Stimulated activated CD4-positive, alpha-beta T cell treated with anti-CD3 and anti-CD28 coated beads, Interleukin-4, amount 100 ng/mL, for 1 hour (primary cell): ENCODE results near the gene UGT1A8.

Experiments
- DNase-seq: peaks from one replicate; pipeline ENCODE4 v3.0.0-alpha.2; 2020

UGT1A8 gene

DNA sequence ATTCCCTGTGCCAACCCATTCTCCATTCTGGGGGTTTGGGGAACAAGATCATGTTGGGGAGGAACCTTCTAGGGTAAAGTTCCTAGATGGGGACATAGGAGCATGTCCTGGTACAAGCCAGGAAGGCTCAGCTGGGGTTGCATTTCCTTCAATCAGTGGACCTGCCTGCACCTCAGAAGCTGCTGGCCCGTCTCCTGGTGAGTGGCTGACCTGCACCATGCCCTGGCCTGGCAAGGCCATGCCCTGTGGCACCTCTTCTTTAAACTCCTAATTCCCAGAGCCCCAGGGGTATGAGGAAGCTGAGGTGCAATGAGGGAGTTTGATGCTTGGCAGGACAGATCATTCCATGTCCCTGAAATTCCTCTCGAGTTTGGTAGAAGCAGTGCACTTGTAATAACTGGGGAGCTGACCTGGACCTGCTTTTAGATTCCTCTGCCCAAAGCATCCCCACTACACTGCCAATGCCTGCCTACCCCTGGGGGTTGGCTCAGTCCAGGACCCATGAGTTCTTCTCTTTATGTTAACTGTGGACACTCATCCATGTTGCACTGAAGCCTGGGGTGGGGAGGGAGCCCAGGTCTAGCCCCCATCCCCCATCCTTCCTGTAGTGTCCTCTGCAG, 186.0 kb downstream of the UGT1A8 start:
- DNase-seq, result no peak

DNA sequence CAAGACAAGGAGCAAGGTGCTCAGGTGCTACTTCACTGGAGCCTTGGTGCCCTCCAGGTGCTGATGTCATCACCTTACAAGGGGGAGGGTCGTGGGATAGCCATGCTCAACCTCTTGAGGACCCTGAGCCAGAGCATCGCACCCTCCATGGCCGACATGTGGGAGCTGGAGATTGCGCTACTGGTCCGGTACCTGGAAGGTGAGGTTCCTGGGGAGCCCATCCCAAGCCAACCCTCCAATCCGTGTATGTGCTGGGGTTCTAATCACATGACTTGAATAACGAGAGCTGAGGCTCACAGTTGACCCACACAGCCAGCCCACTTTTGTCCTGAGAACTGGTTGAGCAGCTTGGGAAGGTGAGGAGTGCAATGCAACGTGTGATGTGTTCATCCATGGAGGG, 186.6 kb downstream of the UGT1A8 start:
- DNase-seq, result no peak

DNA sequence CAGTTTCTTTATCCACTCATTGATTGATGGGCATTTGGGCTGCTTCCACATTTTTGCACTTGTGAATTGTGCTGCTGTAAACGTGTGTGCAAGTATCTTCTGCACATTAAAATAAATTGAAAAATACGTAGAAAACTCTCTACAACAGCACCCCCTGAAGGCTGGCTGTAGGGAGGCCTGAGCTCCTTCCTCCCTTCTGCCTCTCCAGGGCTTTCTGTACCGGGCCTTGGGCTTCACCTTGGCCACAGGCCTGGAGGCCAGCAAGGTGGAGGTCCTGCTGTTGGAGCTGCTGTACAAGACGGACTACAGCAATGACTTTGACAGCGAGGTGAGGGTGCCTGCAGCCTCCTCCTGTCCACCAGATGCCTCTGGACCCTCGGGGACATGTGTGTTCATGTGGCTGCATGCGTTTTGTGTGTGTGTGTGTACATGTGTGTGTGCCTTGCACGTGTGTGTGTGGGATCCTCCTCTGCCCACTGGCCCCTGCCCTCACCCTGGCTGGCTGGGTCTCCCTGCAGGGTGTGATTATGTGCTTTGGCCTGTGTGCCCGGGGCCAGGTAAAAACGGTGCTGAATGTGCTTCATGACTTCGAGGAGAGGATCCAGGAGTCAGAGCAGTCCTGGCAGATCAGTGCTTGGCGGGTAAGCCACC, 189.9 kb downstream of the UGT1A8 start:
- DNase-seq, result no peak

DNA sequence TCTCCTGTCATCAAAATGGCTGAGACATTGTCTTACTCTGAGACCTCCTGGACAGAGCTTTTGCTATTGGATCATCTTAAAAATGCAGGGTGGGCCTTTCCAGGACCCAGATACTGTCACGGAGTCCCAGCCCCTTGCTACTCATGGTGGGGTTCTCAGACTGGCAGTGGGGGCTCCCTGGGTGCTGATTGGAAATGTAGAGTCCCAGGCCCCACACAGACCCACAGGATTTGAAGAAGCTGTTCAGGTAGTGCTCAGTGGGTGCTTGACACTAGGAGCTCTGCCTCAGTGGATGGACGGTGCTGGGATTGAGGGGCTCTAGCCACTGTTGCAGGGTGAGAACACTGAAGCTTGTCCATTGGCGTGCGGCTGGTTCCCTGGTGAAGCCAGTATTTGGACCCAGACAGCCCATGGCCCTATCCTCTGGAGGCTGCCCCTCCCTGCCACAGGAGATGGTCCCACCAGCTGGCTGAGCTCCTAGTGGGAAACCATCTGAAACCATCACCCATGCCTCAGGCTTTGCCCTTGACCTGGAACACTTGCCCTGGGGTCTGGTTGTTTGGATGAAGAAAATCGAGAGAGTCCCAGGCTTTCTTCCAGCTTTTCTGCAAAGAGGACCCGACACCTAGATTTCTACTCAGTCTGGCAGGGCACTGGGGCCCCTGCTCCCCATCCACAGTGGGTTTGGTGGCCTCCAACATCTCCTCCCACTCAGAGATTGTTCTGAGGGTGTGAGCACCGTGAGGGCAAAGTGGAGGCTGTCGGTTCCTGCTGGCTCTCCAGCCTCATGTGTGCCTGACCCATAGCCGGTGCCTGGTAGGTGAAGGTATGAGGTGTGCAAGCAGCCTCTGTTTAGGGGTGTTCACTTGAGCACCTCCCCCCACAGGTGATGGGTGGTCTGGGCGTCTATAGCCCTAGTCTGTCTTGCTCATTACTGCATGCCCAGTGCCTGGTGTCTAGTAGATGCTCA, 190.8 kb downstream of the UGT1A8 start:
- DNase-seq, result no peak

DNA sequence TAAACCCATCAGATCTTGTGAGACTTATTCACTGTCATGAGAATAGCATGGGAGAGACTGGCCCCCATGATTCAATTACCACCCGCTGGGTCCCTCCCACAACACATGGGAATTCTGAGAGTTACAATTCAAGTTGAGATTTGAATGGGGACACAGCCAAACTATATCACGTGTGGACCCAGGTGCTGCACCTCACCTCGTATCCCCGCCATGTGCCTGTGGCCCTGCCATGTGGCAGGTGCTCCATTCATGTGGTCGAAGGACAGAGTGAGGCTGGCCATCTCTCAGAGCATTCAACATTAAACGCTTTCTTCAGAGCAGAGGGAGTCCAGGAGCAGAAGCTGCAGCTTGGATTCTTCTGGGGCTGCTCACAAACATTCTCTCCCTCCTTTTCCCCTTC, 193.0 kb downstream of the UGT1A8 start:
- no peak for DNase-seq

DNA sequence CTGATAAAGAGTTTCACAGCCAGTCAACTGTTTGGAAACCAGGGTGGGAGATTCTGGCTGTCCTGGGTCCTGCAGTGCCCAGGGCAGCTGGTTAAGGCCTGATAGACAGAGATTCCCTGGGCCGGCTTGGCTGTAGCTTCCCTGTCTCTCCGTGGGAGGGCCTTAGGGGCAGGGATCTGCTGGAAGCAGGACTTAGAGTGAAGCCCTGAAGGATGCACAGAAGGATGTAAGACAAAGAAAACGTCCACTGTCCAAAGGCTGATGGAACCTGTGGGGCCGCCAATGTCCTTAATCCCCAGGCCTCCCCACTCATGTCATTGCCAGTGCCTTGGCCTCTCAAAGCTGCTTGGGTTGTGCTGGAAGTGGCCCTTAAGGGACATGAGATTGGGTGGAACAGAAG, 193.7 kb downstream of the UGT1A8 start:
- no peak for DNase-seq

DNA sequence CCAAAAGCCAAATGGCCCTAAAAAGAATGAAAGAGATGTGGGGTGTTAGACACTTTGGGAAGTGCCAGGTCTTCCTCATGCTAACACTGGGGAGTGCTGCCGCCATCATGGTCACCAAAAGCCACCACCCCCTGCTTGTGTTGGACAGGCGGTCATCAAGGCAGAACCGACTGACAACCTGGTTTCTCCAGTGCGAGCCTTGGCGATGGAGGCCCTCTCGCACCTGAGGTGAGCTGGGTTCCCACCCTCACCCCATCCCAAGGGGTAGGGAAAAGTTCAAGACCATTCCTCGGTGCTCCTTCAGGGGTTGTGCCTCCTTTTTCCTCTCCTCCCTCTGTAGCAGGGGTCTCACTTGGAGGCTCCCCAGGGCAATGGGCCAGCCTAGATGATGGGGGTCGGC, 194.3 kb downstream of the UGT1A8 start:
- DNase-seq, result no peak

DNA sequence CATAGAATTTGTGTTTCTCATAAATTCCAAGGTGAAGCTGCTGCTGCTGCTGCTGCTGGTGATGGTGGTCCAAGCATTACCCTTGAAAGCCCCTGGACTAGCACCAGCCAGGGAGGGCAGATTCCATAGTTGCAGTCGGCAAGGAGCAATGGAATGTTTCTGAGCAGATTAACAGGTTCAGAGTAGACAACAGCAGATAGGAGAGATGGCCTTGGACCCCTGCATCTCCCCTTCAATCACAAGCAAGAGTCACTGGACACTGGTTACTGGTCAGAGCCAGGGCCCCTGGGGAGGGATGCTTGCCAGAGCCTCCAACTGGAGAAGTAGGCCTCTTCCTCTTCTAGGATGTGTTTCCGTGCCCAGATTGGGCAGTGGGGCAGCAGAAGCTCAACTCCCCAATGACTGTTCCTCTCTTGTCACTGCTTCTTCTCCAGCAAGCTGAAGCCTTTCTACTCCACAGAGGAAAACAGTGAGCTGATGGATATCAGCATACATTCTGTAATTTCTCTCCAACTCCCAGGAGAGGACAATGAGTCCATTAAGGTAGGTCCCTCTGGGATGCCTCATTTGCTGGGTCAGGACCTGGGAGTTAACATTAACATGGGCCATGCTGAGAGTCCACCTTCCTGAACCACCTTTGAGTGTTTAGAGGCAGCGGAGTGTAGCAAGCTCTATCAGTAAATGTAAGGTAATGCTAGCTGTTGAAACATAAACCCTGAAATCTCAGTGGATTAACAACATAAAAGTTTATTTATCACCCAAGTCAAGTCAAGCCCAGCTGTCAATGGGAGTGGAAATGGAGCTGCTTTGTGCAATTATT, 196.0 kb downstream of the UGT1A8 start:
- DNase-seq, result no peak

DNA sequence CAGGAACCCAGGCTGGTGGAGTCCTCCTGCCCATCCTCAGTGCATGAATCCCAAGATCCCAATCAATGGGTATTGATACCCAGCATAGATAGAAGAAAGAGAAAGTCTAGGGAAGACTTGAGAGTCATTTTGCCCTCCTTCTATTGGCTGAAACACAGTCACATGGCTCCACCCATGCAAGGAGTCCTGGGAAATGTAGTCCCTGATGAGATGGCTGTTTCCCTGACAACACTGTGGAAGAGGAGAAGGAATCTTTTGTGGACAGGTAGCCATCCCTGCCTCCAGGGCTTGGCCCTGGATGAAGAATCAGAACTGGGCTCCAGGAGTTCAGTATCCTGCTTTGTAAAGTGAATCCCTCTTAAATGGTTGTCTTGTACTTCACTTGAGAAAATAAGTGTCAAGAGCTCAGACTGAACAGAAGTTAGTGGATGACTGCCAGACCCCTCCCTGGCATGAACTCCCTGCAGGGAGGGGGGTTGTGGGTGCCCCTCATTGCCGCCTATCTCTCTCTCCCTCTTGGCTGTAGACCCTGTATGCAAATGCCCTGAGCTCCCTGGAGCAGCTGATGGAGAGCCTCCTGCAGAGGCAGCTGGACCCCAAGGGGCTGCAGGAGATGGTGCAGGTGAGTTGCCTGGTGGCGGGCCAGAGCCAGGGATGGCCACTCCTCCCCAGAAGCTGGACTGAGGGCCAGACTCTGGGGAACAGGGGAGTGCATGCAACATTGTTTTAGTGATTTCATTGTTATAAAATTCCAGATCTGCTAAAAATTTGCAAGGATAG, 196.8 kb downstream of the UGT1A8 start:
- DNase-seq, result no peak

DNA sequence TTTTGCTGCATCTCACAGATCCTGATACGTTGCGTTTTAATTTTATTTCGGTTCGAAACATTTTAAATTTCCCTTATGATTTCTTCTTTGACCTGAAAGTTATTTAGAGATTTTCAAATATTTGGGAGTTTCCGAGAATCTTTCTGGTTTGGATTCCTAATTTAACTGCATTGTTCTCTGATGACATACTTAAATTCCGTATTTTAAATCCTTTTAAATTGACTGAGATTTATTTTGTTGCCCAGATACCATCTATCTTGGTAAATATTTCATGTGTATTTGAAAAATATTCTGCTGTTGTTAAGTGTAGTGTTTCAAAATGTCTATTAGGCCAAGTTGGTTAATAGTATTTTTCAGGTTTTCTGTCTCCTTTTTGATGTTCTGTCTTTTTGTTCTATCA, 198.4 kb downstream of the UGT1A8 start:
- no peak for DNase-seq

DNA sequence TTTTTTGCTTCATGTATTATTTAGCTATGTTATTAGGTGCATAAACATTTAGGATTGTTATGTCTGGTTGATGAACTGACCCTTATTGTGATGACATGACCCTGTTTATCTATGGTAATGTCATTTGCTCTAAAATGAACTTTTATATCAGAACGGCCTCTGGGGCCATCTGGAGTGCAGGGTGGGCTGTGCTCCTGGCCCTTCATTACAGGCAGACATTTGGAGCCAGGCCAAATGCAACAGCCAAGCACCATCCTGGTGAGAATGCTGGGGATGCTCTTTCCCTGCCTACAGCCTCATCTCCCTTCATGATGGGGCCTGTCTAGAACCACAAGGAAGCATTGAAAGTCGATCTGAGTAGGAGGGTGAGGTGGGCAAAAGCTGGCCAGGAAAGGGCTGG, 198.9 kb downstream of the UGT1A8 start:
- DNase-seq, result no peak

DNA sequence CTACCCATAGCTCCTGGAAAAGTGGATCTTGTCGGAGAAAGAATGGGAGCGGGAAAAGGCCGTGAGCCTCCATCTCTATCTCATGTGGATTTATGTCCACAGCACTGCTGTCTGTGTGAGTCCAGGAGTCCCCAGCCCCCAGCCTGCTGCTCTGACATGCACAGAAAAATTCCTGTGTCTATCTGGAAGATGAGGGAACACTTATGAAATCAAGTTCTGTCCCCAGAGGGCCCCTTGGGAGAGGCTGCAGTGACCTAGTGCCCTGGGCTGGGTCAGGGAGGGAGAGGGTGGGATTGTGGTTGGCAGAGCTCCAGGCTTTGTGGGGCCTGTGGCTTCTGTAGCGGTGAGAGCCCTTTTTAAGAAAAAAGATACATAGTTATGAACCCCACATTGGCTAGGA, 199.3 kb downstream of the UGT1A8 start:
- no peak for DNase-seq

DNA sequence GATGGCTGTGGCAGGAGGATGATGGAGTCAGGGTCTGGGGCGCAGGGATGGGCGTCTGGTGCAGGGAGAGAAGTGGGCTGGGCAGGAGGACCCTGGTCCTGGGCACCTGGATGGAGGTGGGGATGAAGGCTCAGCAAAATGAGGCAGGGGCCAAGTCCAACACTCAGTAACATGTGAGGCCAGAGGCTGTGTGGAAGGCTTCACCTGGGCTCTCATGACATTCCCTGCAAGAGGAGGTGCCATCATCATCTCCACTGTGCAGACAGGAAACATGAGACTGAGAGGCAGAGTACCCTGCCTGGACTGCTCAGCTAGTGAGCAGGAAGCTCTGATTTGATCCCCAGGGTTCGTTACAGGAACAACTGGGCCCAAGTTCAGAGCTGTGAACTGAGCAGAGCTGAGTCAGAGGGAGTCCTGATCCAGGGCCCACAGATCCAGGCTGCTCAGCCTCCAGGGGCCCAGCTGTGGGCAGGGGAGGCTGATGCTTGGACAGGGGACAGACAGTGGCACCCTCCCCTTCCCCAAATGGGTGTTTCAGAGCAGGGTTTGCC, 200.0 kb downstream of the UGT1A8 start:
- DNase-seq, result no peak

DNA sequence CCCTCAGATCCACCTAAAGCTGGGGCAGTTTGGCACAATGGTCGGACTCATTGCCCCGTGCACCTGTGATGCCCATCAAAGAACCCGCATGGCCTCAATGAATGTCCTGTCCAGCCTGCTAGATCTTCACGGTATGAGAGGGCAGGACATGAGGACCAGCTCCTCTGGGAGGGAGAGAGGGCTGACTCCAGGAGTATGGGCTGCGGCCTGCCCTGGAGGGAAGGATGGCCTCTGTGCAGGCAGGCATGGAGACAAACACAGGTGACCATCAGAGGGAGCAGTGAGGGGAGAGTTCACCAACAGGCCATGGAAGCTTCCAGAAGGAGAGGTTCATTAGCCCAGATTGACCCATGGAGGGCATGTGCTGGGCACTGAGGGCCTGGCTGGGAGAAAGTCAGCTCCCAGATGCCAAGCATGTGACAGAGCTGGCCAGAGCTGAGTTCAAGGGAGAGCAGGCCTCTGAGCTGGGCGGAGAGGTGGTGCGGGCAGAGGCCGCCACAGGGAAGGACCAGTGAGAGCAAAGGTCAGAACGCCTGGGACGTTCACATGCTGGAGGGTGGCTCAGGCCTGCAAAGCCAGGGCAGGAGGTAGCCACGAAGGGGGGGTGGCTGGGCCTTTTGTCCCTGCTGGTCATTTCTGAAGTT, 200.7 kb downstream of the UGT1A8 start:
- DNase-seq, result no peak

DNA sequence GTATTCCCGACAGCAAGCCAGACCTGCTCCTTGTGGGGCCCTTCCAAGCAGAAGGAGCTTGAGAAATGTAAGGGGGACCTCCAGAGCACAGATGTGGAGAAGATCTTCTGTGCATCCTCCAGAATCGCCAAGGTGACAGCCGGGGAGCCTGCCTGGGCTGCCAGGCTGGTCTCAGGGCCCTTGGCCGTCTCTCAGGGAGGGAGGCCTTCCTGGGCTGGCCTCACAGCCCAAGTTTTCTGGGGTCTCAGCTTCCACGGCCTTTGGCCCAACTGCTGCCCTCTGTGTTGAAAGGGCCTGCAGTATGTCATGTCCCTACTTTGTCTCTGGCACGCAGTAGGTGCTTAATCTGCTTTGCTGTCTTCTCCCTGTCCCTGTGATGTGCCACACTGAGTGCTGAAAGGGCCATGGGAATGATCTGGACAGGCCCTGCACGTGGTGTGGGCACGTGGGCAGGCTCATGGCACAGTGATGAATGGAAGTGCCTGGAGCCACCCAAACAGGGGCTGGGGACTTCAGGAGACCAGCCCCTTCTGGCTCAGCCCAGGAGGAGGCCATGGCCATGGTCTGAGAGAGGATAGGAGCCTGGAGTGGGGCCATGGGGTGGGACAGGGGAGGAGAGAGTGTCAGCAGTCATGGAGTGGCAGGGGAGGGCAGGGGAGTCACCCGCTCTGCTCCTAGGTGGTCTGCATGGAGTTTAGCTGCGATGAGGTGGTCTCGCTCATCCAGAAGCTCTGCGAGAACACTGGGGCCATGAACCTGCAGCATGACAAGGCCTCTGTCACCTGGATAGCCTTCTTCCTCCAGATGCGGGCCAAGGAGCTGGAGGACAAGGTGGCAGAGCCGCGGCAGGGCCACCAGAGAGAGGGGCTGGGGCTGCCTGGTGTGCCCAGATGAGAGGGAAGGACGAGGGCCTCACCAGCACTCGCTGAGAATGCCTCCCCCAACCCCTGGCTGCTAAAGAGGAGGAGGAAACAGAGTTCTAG, 201.5 kb downstream of the UGT1A8 start:
- DNase-seq, result no peak

DNA sequence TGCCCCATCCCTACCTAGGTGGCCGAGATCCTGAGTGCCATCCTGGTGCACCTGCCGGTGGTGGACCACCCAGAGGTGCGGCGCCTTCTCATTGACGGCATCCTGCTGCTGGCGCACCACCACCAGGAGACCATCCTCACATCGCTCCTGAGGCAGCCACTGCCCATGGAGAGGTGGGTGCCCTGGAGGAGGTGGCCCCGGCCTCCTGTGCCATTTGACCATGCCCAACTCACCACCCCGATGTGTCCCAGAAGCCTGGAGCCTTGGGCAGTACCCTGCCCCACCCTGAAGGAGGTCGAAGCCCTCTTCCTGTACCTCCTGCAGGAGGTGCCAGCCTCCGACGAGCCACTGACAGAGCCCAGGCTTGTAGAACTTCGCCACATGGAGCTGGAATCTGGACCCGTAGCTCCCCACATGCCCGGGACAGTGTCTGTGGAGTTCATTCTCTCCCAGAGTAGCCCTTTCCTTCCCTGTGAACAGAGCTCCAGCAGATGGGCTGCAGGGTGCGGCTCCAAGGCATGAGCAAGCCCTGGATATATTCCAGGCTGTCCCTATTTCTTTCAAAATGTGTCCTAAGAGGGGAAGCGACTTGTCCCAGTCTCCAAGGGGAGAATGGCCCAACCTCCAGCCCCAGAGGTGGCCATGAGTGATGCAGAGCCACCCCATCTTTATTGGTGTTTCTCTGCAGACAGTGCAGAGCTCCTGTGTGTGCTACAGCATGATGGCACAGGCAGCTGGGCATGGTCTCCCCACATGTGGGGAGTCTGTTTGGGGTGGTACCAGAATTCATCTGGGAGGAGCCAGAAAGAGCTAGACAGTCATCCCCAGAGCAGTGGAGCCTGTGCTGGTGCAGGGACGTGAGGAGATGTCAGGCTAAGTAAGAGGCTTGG, 202.7 kb downstream of the UGT1A8 start:
- no peak for DNase-seq

DNA sequence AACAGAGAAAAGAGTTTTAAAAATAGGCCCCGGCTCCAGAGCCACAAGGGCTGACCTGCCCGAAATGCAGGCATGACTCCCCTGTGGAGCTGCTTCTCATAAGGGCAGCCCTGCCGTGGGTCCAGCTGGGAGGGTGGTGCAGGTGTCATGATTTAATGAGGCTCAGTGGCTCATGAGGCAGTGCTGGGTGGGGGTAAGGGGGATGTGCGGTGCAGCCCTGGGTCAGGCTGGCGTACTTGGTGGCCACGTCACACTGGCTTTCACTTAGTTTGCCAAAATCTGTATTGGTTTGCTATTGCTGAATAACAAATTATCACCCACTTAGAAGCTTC, 203.3 kb downstream of the UGT1A8 start:
- DNase-seq, result no peak

DNA sequence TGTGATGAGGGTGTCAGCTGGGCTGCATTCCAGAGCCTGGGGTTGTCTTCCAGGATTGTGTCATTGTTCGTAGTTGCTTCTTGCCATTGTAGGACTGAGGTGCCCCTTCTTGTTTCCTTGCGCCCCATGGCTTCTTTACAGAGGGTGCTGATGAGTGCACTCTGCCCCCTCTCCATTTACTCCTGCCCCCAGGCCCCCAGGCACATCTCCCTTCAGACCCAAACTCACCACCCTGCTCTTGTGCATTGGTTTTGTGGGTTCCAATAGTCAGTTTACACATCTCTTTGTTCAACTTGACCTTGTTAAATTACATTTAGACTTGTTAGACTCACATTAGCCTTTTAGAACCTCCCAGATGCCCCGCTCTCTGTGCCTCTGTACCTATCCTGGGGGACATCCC, 203.8 kb downstream of the UGT1A8 start:
- no peak for DNase-seq

DNA sequence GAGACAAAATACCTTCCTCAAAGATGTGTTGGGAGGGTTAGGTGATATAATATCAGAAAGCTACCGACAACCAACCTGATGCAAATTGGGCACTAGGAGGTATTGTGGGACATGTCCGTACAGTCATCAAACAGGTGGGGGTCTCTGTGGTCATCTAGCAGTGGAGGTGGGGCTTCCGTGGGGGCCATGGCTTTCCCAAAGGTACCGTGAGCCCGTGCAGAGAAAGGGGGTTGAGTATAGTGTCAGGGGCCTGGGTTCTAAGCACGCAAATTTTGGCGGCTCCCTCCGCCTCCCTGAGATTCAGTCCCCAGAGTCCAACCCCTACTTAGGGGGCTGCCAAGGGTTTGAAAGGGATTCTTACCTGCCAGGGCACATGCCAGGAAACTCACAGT, 204.3 kb downstream of the UGT1A8 start:
- DNase-seq, result no peak
